HG03064 (cell line): Measurements from ENCODE around the gene BRICD5.

Experiments used
- ATAC-seq: cut with Tn5 transposase; IDR thresholded peaks from one replicate; pipeline ENCODE4 v1.9.1; 2021; ENCODE audit warnings: low read depth; ENCODE audit not compliant: unreplicated experiment

The BRICD5 gene

GRCh38 chr16:2237493-2238149 is 27.0 kb upstream of the BRICD5 start:
- ATAC-seq: no peak

GRCh38 chr16:2237102-2237482 is 26.4 kb upstream of the BRICD5 start:
- ATAC-seq: no peak

DNA sequence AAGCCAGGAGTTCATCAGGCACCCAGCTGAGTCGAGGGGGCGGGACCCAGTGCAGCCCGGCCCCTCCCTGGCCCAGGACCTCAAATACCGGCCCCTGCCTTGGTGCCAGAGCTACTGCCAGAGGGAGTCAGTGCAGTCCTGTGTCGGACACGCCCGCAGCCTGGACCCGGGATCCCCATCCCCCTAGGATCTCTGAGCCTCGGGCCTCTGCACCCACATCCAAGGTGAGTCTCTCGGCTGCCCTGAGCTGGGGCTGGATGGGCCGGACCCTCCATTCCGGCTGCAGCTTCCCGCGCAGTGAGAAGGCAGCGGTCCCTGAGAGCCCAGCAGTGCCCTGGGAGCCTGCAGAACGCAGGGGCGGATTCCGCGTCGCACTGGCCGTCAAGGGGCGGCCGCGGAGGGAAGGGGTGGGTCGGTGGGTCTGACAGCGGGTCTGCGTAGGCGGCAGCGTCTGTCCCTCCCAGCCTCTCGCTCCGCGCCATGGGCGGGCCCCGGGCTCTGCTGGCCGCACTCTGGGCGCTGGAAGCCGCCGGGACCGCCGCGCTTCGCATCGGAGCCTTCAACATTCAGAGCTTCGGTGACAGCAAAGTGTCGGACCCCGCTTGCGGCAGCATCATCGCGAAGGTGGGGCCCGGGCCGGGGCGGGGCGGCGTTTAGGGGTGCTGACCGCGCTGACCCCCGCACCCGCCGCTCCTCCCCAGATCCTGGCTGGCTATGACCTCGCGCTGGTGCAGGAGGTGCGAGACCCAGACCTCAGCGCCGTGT is 25.9 kb upstream of the BRICD5 start, which contains the start of gene DNASE1L2:
DNASE1L2 (plus strand) TSS at position 108 of the 765 bp plus-strand sequence; CDS start at position 481, 373 bp downstream.
- ATAC-seq: no peak

DNA sequence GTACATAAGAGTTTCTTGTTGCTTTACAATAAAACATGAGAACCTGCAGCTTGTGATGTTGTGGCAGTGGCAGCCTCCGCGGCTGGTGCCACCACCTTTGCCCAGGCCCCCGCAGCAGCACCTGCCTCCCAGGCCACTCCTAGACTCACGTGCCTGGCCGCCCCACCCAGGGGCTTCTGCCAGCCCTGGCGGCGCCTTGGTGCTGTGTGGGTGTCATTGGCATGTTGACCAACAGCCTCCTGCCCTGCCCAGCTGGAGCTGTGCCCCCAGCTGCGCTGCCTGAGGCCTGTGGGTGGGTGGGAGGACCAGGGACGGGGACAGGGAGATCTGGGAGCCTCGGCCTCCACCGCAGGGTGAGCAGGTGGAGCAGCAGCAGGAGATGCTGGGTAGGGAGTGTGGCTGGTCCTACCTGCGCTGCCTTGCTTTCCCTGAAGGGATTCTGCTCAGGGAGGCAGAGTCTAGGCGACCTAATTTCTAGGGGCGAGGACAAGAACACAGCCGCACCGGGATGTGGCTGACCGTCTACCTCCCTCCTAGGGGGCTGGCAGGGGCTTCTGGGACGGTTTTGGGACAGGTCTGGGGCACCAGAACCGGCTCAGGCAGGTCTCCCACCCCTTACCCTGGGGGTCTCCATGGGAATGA is 25.2 kb upstream of the BRICD5 start:
- no peak for ATAC-seq

GRCh38 chr16:2235234-2235651 is 24.6 kb upstream of the BRICD5 start:
- no peak for ATAC-seq

DNA sequence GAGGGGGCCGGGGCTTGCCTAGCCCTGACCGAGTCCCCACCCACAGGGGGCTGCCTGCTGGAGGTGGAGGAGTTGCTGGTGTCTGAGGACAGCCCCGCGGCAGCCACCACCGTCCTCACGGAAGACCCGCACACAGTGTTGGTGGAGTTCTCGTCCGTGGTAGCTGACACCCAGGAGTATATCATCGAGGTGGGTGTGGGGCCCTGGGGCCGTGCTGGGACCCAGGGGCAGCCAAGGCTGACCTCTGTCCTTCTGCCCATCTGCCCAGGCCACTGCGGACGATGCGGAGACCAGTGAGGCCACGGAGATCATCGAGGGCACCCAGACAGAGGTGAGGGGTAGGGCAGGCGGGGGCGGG is 24.1 kb upstream of the BRICD5 start:
- no peak for ATAC-seq

DNA sequence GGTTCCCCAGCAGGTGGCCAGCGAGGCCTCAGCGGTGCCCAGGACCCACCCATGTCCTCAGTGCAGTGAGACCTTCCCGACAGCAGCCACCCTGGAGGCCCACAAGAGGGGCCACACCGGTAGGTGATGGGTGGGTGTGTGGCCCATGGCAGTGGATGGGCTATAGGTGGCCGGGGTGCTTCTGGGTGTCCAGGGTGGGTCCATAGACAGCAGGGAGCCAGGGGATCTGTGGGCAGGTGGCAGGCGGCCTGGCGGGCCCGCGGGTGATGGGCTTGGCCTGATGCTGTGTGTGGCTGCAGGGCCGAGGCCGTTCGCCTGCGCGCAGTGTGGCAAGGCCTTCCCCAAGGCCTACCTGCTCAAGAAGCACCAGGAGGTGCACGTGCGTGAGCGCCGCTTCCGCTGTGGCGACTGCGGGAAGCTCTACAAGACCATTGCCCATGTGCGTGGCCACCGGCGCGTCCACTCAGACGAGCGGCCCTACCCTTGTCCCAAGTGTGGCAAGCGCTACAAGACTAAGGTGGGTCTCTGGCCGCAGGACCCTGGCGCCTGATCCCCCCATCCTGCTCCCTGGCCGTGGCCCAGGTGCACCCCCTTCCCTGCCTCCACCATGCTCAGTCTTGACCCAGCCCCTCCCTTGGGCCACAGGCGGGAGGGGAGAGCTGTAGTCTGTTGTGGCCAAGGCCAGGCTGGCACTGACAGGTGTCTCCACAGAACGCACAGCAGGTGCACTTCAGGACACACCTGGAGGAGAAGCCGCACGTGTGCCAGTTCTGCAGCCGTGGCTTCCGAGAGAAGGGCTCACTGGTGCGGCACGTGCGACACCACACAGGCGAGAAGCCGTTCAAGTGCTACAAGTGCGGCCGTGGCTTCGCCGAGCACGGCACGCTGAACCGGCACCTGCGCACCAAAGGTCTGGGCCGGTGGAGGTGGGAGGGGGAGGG is 23.5 kb upstream of the BRICD5 start:
- no peak for ATAC-seq

DNA sequence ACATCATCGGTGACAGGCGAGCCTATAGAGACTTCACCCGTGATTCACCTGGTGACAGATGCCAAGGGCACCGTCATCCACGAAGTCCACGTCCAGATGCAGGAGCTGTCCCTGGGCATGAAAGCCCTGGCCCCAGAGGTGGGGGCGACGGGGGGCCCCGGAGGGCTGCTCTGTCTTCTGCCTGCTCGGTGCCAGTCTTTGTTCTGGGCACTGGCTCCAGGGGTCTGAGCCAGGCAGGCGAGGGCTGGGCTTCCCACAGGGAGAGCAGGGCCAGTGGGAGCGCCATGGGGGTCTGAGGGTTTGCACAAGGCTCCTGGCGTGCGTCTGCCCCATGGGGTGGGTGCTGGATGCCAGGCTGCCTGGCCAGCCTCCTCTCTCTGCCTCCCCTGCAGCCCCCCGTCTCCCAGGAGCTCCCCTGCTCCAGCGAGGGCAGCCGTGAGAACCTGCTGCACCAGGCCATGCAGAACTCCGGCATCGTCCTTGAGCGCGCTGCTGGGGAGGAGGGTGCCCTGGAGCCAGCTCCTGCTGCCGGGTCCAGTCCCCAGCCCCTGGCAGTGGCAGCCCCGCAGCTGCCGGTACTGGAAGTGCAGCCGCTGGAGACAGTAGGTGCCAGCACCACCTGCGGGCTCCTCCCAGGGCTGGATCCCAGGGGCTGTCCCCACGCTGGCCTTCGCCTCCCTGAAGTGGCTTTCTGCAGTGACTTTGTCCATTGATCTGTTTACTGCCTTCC is 22.5 kb upstream of the BRICD5 start:
- no peak for ATAC-seq

- ATAC-seq: no peak
Measured at GRCh38 chr16:2232094-2232990, 21.7 kb upstream of the BRICD5 start.

DNA sequence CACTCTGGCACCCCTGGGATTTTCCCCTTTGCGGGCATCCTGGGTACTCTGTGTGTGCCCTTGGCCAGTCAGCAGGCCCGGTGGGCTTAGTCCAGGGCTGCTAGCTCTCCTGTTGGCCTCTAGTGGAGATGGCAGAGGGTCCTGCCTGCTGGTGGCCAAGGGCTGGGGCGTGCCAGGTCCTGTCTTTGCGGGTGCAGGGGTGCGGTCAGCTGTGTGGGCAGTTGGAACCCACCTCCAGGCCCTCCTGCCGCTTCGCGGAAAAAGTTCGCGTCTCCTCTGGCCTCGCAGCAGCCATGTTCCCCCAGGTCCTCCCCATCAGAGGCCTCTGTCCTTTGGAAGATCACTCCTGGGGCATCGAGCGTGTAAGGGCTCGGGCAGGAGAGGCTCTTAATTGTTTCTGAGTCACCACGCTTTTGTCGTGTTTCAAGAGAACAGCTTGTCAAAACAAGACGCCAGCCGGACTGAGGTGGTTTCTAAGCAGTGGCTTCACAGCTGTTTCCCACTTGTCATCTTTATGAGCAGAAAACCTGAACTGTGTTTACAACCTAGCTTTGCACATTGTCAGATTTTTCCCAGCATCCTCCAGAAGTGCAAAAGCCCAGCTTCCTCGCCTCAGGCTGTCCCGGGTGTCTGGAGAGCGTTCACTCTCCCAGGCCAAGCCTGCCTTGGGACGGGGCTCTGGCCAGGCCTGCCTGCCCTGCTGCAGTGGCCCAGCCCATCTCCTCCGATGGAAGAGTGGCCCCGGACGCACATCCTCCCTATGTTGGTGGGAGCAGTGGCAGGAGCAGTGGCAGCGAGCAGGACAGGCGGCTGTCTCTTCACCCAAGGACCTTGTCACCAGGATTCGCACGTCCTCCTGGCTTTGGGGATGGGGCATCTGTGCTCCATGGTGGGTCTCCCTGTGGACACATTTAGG is 20.6 kb upstream of the BRICD5 start:
- ATAC-seq: no peak

DNA sequence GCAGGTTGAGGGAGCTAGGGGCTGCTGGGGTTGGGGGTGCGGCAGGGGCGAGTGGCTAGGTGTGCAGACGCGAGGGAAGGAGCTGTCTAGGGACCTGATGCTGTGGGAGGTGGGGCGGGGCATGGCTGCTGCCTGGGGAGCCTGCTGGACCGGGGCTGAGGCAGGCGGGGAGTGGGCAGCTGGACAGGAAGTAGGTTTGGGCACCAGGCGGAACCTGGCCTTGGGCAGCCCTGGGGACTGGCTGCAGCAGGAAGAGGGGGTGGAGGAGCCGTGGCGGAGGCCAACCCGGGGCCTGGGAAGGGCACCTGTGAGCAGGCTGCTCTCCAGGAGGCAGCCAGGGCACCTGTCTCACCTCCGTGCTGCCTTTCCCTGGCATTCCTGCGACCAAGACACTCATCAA is 19.7 kb upstream of the BRICD5 start:
- ATAC-seq: no peak

GRCh38 chr16:2229632-2230250 is 19.1 kb upstream of the BRICD5 start:
- ATAC-seq: no peak

DNA sequence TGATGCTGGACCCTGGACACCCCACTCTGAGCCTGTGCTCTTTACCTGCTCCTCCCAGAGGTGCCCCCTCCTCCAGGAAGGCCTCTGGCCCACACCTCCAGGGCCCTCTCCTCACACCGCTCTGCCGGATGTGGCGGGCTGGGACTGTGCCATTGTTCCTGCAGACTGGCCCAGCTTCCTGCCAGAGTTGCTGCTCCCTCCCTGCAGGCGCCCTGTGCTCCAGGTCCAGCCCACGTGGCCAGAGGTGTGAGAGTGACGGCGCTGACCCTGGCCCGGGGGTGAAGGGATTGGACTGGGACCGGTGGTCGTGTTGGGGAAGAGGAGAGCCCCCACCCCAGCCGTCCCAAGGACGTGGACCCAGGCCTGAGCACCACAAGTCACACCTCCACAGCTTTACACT is 18.4 kb upstream of the BRICD5 start:
- no peak for ATAC-seq

- ATAC-seq: no peak
Measured at GRCh38 chr16:2228161-2228824, 17.6 kb upstream of the BRICD5 start.

GRCh38 chr16:2226918-2227317 is 16.3 kb upstream of the BRICD5 start:
- ATAC-seq: no peak

- no peak for ATAC-seq
Measured at GRCh38 chr16:2226245-2226793, 15.7 kb upstream of the BRICD5 start.
